Aorta (tissue), 5 donors: Measurements from ENCODE around the gene LRP1B. TPM values are rescaled to one million over a fixed set of nuclear protein-coding genes. Genes with fewer than 3 reads are reported as not detected.
"Not testable (repeated sequence)": the region's sequence is repeated elsewhere in the genome, so short reads cannot be mapped to it uniquely, and the experiment has no call there.

Experiments
- ATAC-seq: fragments of 200-7000 bp; cut with Tn5 transposase; one replicate; pipeline ENCODE4 v1.9.1; 2022; ENCODE audit warnings: moderate library complexity; ENCODE audit not compliant: low FRiP score
- DNase-seq, 2 donors: peaks; one replicate each; pipeline ENCODE4 v3.0.0-alpha.2; 2020
- H3K27ac ChIP-seq, 2 donors: one replicate each; pipeline ENCODE4 v1.5.1; 2013; ENCODE audit warnings: low read length in 2 of 2, mild to moderate bottlenecking in 2 of 2, moderate library complexity in 2 of 2, control low read depth in 1 of 2, inconsistent platforms in 1 of 2, low read depth in 1 of 2
- H3K27me3 ChIP-seq, 2 donors: one replicate each; pipeline ENCODE4 v1.6.1; 2013; ENCODE audit warnings: control low read depth in 1 of 2, low read length in 1 of 2, mild to moderate bottlenecking in 1 of 2, moderate library complexity in 1 of 2; ENCODE audit not compliant: insufficient read depth in 2 of 2, control insufficient read depth in 1 of 2
- H3K36me3 ChIP-seq, 2 donors: one replicate each; pipeline ENCODE4 v1.6.1; 2013; ENCODE audit warnings: control low read depth in 1 of 2, low read length in 1 of 2, mild to moderate bottlenecking in 1 of 2; ENCODE audit not compliant: insufficient read depth in 2 of 2, control insufficient read depth in 1 of 2
- H3K4me1 ChIP-seq, 2 donors: one replicate each; pipeline ENCODE4 v1.6.1; 2013; ENCODE audit warnings: low read length in 2 of 2, control low read depth in 1 of 2, mild to moderate bottlenecking in 1 of 2, moderate library complexity in 1 of 2; ENCODE audit not compliant: insufficient read depth in 2 of 2, control insufficient read depth in 1 of 2
- H3K4me3 ChIP-seq, 2 donors: one replicate each; pipeline ENCODE4 v1.5.1; 2013; ENCODE audit warnings: low read length in 2 of 2, control low read depth in 1 of 2, mild to moderate bottlenecking in 1 of 2
- H3K9me3 ChIP-seq: one replicate; pipeline ENCODE4 v1.6.1; 2013; ENCODE audit warnings: mild to moderate bottlenecking, low read length; ENCODE audit not compliant: control insufficient read depth
- WGBS, 2 donors: extraction: QIAGEN DNeasy Blood & Tissue Kit; methylation state at CpG; one replicate each; pipeline ENCODE4 v1.1.7; 2013; 5-methylcytosine and 5-hydroxymethylcytosine counted together
- intact Hi-C, 2 donors: fragments of 100-400 bp; cut with DNase I; formaldehyde crosslinking; loops; one replicate each; pipeline versions ENCODE4 v1.14.2 to v1.15.0; 2022
- polyA plus RNA-seq, 2 donors: library from polyadenylated mRNA; stranded (reverse); fragments of 200-250 nt; gene quantifications; one replicate each; pipeline ENCODE4 v1.2.3, GENCODE V29; 2013
- total RNA-seq, 2 donors: library from RNA; stranded (reverse); fragmentation: NEBNext Ultra II Directional; extraction: Animal tissue kit (Norgen Biotek cat#: 25700); gene quantifications; one replicate each; pipeline ENCODE4 v1.2.1, GENCODE V29; 2021
- donor health status: healthy with polysubstance abuse.
- donor health status: Bipolar disorder and iron deficiency.
- donor health status: DM: no; HTN: no; CAD: no.
- donor health status: DM: no; HTN: no; CAD: no.
- donor health status: DM: yes; HTN: yes; CAD: no.

LRP1B gene
- total and polyA plus RNA-seq, 4 donors = 0.33 to 0.94 TPM; not detected in 2

DNA sequence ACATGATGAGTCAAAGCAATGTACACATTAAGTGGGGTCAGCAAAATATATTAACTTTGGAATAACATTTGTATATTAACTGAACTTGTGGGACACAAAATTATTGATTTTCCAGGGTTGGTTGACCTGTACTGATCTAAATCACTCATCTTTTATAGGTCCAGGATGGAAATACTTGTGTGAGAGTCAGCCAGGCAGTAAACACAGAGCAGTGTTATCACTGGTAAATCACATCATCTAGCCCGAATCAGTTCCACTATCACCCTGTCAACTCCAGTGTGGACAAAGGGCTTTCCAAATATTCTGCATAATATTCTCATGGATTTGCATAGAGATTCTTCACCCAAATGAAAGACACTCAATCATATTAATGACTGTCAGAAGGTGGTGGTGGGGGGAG, 295.7 kb downstream of the LRP1B start:
- Histone ChIP-seq H3K9me3 (no peaks in the 10 kb centered on the region), H3K27me3 (no peaks in the 10 kb centered on the region), H3K36me3 (no peaks in the 10 kb centered on the region), H3K4me3 (no peak overlapping the region), H3K4me1 (no peaks in the 10 kb centered on the region), H3K27ac (no peak overlapping the region)
- intact Hi-C loops = no loop called here
- no peak for ATAC-seq
- no peak for DNase-seq
- WGBS, 2 donors = 81 to 82% methylated on average over 1 of the region's 1 CpG

DNA sequence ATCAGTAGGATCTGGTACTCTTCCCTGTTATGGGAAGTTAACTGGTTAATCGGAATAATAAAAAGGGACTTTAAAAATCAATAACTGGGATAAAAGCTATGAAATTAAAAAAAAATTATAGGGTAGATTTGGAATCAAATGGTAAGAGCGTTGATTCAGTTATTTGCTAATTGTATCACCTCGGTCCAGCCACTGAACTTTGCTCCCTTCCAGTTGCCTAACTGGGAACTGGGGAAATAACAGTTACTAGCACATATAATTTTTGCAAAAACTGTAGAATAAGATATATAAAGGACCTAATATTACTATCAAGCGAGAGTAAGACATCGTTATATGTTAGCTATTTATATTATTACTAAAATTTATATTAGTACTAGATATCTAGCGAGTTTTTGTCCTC, 302.1 kb downstream of the LRP1B start:
- DNase-seq (no peak), ATAC-seq (no peak)
- 94% methylated on average over 6 of the region's 6 CpGs for WGBS, 2 donors
- intact Hi-C loops = no loop called here
- Histone ChIP-seq H3K27me3 (no peaks in the 10 kb centered on the region), H3K4me1 (no peaks in the 10 kb centered on the region), H3K9me3 (no peaks in the 10 kb centered on the region), H3K36me3 (no peaks in the 10 kb centered on the region), H3K4me3 (no peak overlapping the region), H3K27ac (no peak overlapping the region)

DNA sequence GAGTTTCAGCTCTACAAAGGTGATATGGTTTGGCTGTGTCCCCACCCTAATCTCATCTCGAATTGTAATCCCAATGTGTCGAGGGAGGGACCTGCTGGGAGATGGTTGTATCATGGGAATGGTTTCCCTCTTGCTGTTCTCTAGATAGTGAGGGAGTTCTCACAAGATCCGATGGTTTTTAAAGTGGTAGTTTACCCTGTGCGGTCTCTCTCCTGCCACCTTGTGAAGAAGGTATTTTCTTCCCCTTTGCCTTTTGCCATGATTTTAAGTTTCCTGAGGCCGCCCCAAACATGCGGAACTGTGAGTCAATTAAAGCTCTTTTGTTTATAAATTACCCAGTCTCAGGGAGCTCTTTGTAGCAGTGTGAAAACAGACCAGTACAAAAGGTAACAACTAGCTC, 306.0 kb downstream of the LRP1B start:
- H3K9me3 ChIP-seq = no peaks in the 10 kb centered on the region
- H3K27ac ChIP-seq = no peak overlapping the region
- H3K36me3 ChIP-seq = no peaks in the 10 kb centered on the region
- H3K27me3 ChIP-seq = no peaks in the 10 kb centered on the region
- H3K4me1 ChIP-seq = no peaks in the 10 kb centered on the region
- intact Hi-C loops = no loop called here
- 79 to 91% methylated on average over 6 of the region's 6 CpGs for WGBS, 2 donors
- no peak for ATAC-seq
- no peak for DNase-seq
- H3K4me3 ChIP-seq = no peak overlapping the region

DNA sequence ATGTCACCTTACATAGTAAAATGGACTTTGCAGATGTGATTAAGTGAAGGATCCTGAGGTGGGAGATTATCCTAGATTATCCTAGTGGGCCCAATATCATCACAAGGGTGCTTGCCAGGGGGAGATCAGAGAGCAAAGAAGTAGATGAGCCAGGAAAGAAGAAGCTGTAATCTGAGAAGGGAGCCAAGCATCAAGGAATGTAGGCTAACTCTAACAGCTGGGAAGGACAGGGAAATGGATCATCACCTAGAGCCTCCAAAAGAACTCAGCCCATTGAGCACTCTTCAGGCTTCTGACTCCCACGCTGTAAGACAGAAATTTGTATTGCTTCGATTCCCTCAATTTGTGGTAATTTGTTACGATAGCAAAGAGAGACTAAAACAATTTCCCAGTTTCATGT, 309.9 kb downstream of the LRP1B start:
- Histone ChIP-seq H3K9me3 (no peaks in the 10 kb centered on the region), H3K4me1 (no peaks in the 10 kb centered on the region), H3K36me3 (no peaks in the 10 kb centered on the region), H3K27me3 (no peaks in the 10 kb centered on the region), H3K4me3 (no peak overlapping the region), H3K27ac (no peak overlapping the region)
- 88 to 93% methylated on average over 3 of the region's 3 CpGs for WGBS, 2 donors
- intact Hi-C loops = no loop called here
- DNase-seq (no peak), ATAC-seq (no peak)

DNA sequence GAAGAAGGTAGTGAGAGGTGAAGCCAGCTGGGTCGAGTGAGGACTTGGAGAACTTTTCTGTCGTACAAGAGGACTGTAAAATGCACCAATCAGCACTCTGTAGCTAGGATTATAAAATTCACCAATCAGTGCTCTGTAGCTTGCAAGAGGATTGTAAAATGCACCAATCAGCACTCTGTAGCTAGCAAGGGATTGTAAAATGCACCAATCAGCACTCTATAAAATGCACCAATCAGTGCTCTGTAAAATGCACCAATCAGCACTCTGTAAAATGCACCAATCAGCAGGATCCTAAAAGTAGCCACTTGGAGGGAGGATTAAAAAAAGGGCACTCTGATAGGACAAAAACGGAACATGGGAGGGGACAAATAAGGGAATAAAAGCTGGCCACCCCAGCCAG, 315.5 kb downstream of the LRP1B start:
- H3K27me3 ChIP-seq, ATAC-seq, DNase-seq, H3K4me3 ChIP-seq, H3K4me1 ChIP-seq, H3K36me3 ChIP-seq, intact Hi-C loops, H3K9me3 ChIP-seq, H3K27ac ChIP-seq: not testable (repeated sequence)
- WGBS, 2 donors = 73 to 78% methylated on average over 3 of the region's 3 CpGs

DNA sequence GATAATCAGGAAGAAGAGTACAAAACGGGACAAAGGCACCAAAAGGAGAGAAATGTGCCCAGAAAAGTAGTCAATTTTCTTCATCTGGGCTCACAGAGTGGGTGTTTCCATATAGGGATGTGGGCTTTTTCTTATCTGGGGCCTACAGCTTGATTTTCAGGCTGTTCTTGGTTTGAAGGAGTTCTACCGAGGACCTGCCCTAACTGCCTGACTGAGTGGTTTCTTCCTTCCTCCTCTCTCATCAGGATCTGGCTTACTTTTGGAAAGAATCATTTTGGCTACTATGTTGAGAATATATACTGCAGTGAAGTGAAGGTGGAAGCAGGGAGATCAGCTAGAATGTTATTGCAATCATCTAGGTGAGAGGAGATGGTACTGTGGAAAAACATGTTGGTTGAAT, 316.7 kb downstream of the LRP1B start:
- intact Hi-C loops = no loop called here
- 82 to 84% methylated on average over 2 of the region's 2 CpGs for WGBS, 2 donors
- Histone ChIP-seq H3K9me3 (no peaks in the 10 kb centered on the region), H3K4me1 (no peaks in the 10 kb centered on the region), H3K27me3 (no peaks in the 10 kb centered on the region), H3K36me3 (no peaks in the 10 kb centered on the region), H3K4me3 (no peak overlapping the region), H3K27ac (no peak overlapping the region)
- DNase-seq (no peak), ATAC-seq (no peak)

DNA sequence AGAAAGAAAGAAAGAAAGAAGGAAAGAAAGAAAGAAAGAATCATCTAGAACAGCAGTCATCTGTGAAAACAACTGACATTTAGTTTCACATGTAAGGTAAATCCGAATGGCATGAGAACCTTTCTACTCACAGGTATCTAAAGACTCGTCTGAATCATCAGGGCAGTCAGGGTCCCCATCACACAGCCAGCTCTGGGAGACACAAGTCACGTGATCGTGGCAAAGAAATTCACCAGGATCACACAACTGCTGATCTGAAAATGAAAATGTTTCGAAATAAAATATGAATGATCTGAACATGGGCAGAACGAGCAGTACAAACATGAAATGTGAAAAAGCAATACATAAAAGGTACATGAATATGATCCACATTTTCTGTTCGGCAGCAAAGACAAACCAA, 320.7 kb downstream of the LRP1B start:
- H3K27me3 ChIP-seq = no peaks in the 10 kb centered on the region
- H3K4me3 ChIP-seq = no peak overlapping the region
- WGBS, 2 donors = 81 to 88% methylated on average over 7 of the region's 7 CpGs
- no peaks in the 10 kb centered on the region for H3K9me3 ChIP-seq
- no peaks in the 10 kb centered on the region for H3K4me1 ChIP-seq
- no peak overlapping the region for H3K27ac ChIP-seq
- intact Hi-C loops = no loop called here
- ATAC-seq = no peak
- no peaks in the 10 kb centered on the region for H3K36me3 ChIP-seq
- DNase-seq = no peak

DNA sequence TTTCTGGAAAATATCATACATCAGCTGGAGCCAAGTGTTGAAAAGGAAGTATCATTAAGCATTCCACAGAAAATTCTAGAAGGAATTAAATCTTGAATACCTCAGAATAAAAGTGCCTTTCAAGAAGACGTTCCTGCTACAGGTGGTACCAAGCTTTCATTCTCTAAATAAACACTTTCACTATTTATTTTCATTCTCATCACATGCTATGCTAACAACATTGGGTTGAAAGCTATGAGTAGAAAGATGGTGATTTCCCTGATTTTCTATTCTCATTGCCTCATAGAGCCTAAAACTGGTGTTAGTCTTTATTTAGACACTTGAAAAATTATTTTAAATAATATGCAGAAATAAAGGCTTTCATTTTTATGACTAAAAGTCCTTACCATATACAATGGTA, 324.7 kb downstream of the LRP1B start:
- DNase-seq (no peak), ATAC-seq (no peak)
- Histone ChIP-seq H3K27ac (no peak overlapping the region), H3K36me3 (no peaks in the 10 kb centered on the region), H3K4me3 (no peak overlapping the region), H3K9me3 (no peaks in the 10 kb centered on the region), H3K4me1 (no peaks in the 10 kb centered on the region), H3K27me3 (no peaks in the 10 kb centered on the region)
- 42 to 47% methylated on average over 1 of the region's 1 CpG for WGBS, 2 donors
- intact Hi-C loops = no loop called here

DNA sequence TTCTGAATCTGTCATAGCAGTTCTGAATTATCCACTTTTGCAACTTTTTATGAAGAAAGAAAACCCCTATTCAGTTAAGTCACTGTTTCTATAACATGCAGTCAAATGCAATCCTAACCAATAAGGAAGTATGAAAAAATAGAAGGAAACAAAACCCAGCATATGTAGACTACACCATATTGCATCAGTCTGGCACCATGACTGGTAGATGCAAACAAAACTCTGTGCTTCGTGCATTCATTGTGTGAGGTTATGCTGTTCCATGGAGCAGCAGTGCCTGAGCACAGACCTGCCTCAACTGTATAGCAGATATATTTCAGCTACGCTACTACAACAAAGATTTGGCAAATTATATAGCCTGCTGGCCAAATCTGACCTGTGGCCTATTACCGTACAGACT, 325.5 kb downstream of the LRP1B start:
- no peak for DNase-seq
- Histone ChIP-seq H3K4me1 (no peaks in the 10 kb centered on the region), H3K27ac (no peak overlapping the region), H3K36me3 (no peaks in the 10 kb centered on the region), H3K27me3 (no peaks in the 10 kb centered on the region), H3K4me3 (no peak overlapping the region), H3K9me3 (no peaks in the 10 kb centered on the region)
- ATAC-seq = no peak
- 87 to 90% methylated on average over 3 of the region's 3 CpGs for WGBS, 2 donors
- intact Hi-C loops = no loop called here
